Pons (tissue), 1 donor: ENCODE results near the gene FRYL.
"Not testable (repeated sequence)": the region's sequence is repeated elsewhere in the genome, so short reads cannot be mapped to it uniquely, and the experiment has no call there.

Source experiments
- DNase-seq: peaks from one replicate; pipeline ENCODE4 v3.0.0-alpha.2; 2016; ENCODE audit warnings: low spot score

Gene FRYL

GRCh38 chr4:48654015-48654664, 125.9 kb downstream of the FRYL start:
- no peak for DNase-seq

- DNase-seq, result peak; percentile 92
Observed at GRCh38 chr4:48653217-48654014, 126.7 kb downstream of the FRYL start.

- no peak for DNase-seq
Observed at GRCh38 chr4:48651914-48652313, 128.2 kb downstream of the FRYL start.

- peak; percentile 64 for DNase-seq
Observed at GRCh38 chr4:48649505-48649904, 130.6 kb downstream of the FRYL start.

- no peak for DNase-seq
Observed at GRCh38 chr4:48645225-48645794, 134.8 kb downstream of the FRYL start.

- no peak for DNase-seq
Observed at GRCh38 chr4:48642421-48643374, 137.4 kb downstream of the FRYL start.

GRCh38 chr4:48641401-48641800, 138.7 kb downstream of the FRYL start:
- no peak for DNase-seq

- DNase-seq, result no peak
Observed at GRCh38 chr4:48640699-48641098, 139.4 kb downstream of the FRYL start.

- DNase-seq, result no peak
Observed at GRCh38 chr4:48640225-48640624, 139.9 kb downstream of the FRYL start.

- DNase-seq, result no peak
Observed at GRCh38 chr4:48639807-48640206, 140.3 kb downstream of the FRYL start.

GRCh38 chr4:48638586-48638985, 141.5 kb downstream of the FRYL start:
- not testable (repeated sequence) for DNase-seq

- no peak for DNase-seq
Observed at GRCh38 chr4:48636911-48637310, 143.2 kb downstream of the FRYL start.

- DNase-seq, result peak; percentile 94
Observed at GRCh38 chr4:48635980-48636379, 144.1 kb downstream of the FRYL start.

GRCh38 chr4:48635310-48635709, 144.8 kb downstream of the FRYL start:
- DNase-seq, result peak; percentile 61

- DNase-seq, result no peak
Observed at GRCh38 chr4:48634688-48635308, 145.3 kb downstream of the FRYL start.

GRCh38 chr4:48633657-48634056, 146.4 kb downstream of the FRYL start:
- peak; percentile 73 for DNase-seq

GRCh38 chr4:48629458-48629857, 150.6 kb downstream of the FRYL start:
- DNase-seq, result peak; percentile 15

- no peak for DNase-seq
Observed at GRCh38 chr4:48623182-48623780, 156.8 kb downstream of the FRYL start.

GRCh38 chr4:48620831-48621230, 159.2 kb downstream of the FRYL start:
- DNase-seq, result peak; percentile 35

- DNase-seq, result no peak
Observed at GRCh38 chr4:48620093-48620492, 160.0 kb downstream of the FRYL start.

- DNase-seq, result no peak
Observed at GRCh38 chr4:48604527-48604926, 175.6 kb downstream of the FRYL start.
